Left colon (tissue), 2 donors: Measurements from ENCODE around the gene TSPAN9. TPM values are rescaled to one million over a fixed set of nuclear protein-coding genes. Genes with fewer than 3 reads are reported as not detected.

ENCODE experiments used
- ATAC-seq: fragments of 200-7000 bp; cut with Tn5 transposase; one replicate; pipeline ENCODE4 v1.9.1; 2020; ENCODE audit warnings: mild to moderate bottlenecking, moderate library complexity
- DNase-seq, 2 donors: peaks; one replicate each; pipeline ENCODE4 v3.0.0-alpha.2; 2020
- intact Hi-C, 2 donors: fragments of 100-400 bp; cut with DNase I in 1 of 2; cut with micrococcal nuclease in 1 of 2; formaldehyde crosslinking; loops; one replicate each; pipeline versions ENCODE4 v1.11.2 to v1.14.0; 2022; cut with DNase I, micrococcal nuclease
- total RNA-seq, 2 donors: library from RNA; stranded (reverse); fragmentation: NEBNext Ultra II Directional; extraction: Animal tissue kit (Norgen Biotek cat#: 25700); gene quantifications; one replicate each; pipeline ENCODE4 v1.2.1, GENCODE V29; 2021
- donor health status: DM: no; HTN: no; CAD: no.
- donor health status: DM: yes; HTN: yes; CAD: no.

Gene TSPAN9
- total RNA-seq, 2 donors from 2014 or later: 7.1 to 9.6 TPM

DNA sequence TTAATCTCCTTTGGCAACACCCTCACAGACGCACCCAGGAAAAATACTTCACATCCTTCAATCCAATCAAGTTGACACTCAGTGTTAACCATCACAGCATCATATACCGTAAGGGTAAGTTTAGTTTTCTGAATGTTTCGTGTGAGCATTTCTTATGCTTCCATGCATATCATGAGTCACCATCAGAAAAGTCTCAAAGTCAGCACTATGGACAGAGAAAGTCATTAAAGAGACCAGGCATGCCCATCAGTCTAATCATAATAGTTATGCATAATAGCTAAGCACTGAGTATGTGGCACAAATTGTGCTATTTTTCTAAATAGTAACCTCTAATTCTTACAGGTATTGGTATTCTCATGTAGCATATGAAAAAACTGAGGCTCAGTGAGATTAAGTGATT, 255.0 kb downstream of the TSPAN9 start:
- DNase-seq (no peak), ATAC-seq (no peak)
- intact Hi-C loops: no loop called here

DNA sequence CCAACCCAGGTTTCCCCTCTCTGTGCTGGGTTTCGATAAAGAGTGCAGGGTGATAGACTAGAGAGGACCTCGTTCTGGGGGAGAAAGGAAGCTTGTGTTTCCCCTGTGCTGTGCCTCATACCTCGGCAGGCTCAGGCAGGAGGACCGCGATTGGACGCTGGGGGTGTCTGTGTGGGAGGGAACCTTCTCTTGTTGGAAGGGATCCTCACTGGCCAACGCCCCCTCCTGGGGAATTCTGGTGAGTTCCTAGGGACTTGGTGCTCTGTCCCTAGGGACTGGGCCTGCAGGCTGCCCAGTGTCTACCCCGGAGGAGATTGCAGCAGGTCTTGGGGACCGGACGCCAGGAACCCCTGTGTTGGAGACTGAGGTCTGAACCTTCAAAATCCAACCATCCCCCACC, 256.4 kb downstream of the TSPAN9 start:
- DNase-seq (no peak), ATAC-seq (no peak)
- intact Hi-C loops: no loop called here

DNA sequence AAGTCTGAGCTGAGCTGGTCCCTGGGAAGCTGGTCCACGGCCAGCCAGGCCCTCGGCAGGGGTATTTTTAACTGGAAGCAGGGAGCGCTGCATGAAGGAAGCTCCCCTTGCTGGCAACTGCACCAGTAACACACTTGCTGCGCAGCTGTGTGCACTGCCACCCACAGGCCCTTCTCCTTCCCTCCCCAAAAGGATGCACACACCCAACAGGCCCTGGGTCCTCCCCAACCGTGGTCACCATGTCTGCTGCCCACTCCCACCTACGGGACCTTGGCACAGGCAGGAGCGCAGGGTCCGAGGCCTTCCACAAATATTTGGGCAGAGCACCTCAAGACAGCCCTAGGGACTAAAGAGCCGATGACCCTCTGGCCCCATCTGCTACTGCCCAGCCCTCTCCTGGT, 256.8 kb downstream of the TSPAN9 start:
- intact Hi-C loops: no loop called here
- DNase-seq: no peak
- no peak for ATAC-seq

DNA sequence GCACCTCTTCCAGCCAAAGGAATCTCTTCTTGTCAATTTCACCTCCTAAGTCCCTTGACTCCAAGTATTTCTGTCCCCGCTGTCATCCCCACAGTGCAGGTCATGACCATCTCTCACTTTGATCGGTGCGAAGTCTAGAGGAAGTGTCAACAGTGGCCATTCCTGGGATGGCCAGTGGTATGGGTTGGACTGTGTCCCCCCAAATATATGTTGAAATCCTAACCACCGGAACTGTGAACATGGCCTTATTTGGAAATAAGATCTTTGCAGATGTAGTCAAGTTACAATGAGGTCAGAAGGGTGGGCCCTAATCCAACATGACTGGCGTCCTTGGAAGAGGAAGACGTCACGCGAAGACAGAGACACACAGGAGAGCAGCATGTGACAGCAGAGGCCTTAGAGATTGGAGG, 257.9 kb downstream of the TSPAN9 start:
- DNase-seq: no peak
- no peak for ATAC-seq
- intact Hi-C loops: no loop called here

Other genes with a start within 250 kb of the TSPAN9 start
- 1 to 10 TPM; 1.2 to 1.8 TPM for gene NRIP2, start 242.3 kb upstream of the TSPAN9 start, total RNA-seq
- not detected for gene TEX52, start 220.3 kb upstream of the TSPAN9 start, total RNA-seq
- gene FOXM1, start 200.2 kb upstream of the TSPAN9 start, total RNA-seq: 10 to 100 TPM in 1 of 2 donors, 1 to 10 TPM in 1; 6.5 to 19.8 TPM
- gene RHNO1, start 200.2 kb upstream of the TSPAN9 start, total RNA-seq: 10 to 100 TPM; 18.5 to 20.6 TPM
- gene TULP3, start 186.5 kb upstream of the TSPAN9 start, total RNA-seq: 1 to 10 TPM; 7.5 to 9.9 TPM
- 1 to 10 TPM; 6.0 to 9.0 TPM for gene TEAD4, start 118.0 kb upstream of the TSPAN9 start, total RNA-seq